ENCODE data around the gene CAMTA1. TPM values are rescaled to one million over a fixed set of nuclear protein-coding genes. Genes with fewer than 3 reads are reported as not detected.

The CAMTA1 gene
- polyA plus RNA-seq, 1 of the 3 experiments (the other 2 are of a cell fraction), result 63.1 TPM

GRCh38 chr1:6965935-6966241 lies 180.6 kb downstream of the CAMTA1 start:
- 83% methylated on average over 7 of the region's 7 CpGs for WGBS (ENCODE audit: low lambda C conversion rate)
- DNase-seq, result no peak
- Histone ChIP-seq H3K79me2 (ENCODE audit: insufficient read depth) (no peaks in the 10 kb centered on the region), H3K36me3 (replicated peaks in 1 of 2; ENCODE audit: control insufficient read depth in 1 of 2, insufficient read depth in 2 of 2, low read length in 1 of 2) (no peaks in the 10 kb centered on the region), H3K4me2 (no peak overlapping the region), H3K4me3 (ENCODE audit: low read depth in 2 of 2, low read length in 1 of 2) (no peak overlapping the region), H3K9me3 (no peaks in the 10 kb centered on the region), H3F3A (replicated peaks; ENCODE audit: insufficient read depth) (no peaks in the 10 kb centered on the region), H3K9me2 (no peaks in the 10 kb centered on the region), H2AFZ (ENCODE audit: low read depth) (no peak overlapping the region), H3K9ac (no peak overlapping the region), H4K20me1 (ENCODE audit: insufficient read depth) (no peaks in the 10 kb centered on the region), H3K4me1 (ENCODE audit: control insufficient read depth in 1 of 2, insufficient read depth in 2 of 2, low read depth in 1 of 2, low read length in 1 of 2) (peaks cover 0 to 15% of the 10 kb centered on the region in 2 experiments; a peak in 2 of 4 replicates), H3K27ac (ENCODE audit: low read depth in 2 of 2, low read length in 1 of 2) (no peak overlapping the region), H3K27me3 (ENCODE audit: insufficient read depth) (no peaks in the 10 kb centered on the region)
- POLR2A ChIA-PET, result no interaction called here
- TF ChIP-seq USF1 (IDR thresholded peaks at IDR 0.05; ENCODE audit: borderline replicate concordance, low read depth) (no peak), MEF2A (IDR thresholded peaks at IDR 0.05; ENCODE audit: borderline replicate concordance, low read depth) (no peak), RXRA (IDR thresholded peaks at IDR 0.05; ENCODE audit: borderline replicate concordance, low read depth) (no peak), FOSL2 (IDR thresholded peaks at IDR 0.05; ENCODE audit: borderline replicate concordance, low read depth) (no peak), NRF1 (IDR thresholded peaks at IDR 0.05; ENCODE audit: low read depth, low read length) (no peak), TAF1 (IDR thresholded peaks at IDR 0.05; ENCODE audit: borderline replicate concordance, low read depth, low read length) (no peak), CHD2 (IDR thresholded peaks at IDR 0.05; ENCODE audit: low read length, partially characterized antibody) (no peak), TEAD4 (IDR thresholded peaks at IDR 0.05; ENCODE audit: borderline replicate concordance, insufficient read depth) (no peak), YY1 (IDR thresholded peaks at IDR 0.05; ENCODE audit: low read depth) (no peak), RAD21 (IDR thresholded peaks at IDR 0.05; ENCODE audit: low read length) (no peak), SMC3 (IDR thresholded peaks at IDR 0.05; ENCODE audit: low read depth, low read length) (no peak), JUND (IDR thresholded peaks at IDR 0.05) (no peak), POLR2AphosphoS5 (IDR thresholded peaks at IDR 0.05; ENCODE audit: low read depth, low read length) (no peak)
- TF ChIP-seq, protein P1, sequence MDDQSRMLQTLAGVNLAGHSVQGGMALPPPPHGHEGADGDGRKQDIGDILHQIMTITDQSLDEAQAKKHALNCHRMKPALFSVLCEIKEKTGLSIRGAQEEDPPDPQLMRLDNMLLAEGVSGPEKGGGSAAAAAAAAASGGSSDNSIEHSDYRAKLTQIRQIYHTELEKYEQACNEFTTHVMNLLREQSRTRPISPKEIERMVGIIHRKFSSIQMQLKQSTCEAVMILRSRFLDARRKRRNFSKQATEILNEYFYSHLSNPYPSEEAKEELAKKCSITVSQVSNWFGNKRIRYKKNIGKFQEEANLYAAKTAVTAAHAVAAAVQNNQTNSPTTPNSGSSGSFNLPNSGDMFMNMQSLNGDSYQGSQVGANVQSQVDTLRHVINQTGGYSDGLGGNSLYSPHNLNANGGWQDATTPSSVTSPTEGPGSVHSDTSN (IDR thresholded peaks at IDR 0.05), result no peak
- CTCF ChIA-PET, result interaction anchor here (0.6 kb wide), 1 partner anchor 135 kb away, joined by 3 read pairs; no protein-coding TSS in a partner anchor

DNA sequence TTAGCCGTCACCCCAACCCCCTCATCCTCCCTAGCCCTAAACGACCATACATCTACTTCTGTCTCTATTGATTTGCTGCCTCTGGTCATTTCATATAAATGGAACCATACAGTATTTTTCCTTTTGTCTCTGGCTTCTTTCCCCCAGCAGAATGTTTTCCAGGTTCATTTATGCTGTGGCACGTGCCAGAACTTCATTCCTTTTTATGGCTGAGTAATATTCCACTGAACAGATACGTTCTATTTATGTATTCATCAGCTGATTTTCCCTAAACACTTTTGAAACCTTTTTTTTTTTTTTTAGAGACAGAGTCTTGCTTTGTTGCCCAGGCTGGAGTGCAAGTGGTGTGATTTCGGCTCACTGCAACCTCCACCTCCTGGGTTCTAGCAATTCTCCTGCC lies 181.1 kb downstream of the CAMTA1 start:
- ChIA-PET POLR2A (no interaction called here), CTCF (interaction anchor here (0.6 kb wide), 1 partner anchor 136 kb away, joined by 3 read pairs; no protein-coding TSS in a partner anchor)
- Histone ChIP-seq H3F3A (replicated peaks; ENCODE audit: insufficient read depth) (no peaks in the 10 kb centered on the region), H3K4me2 (no peak overlapping the region), H3K27ac (ENCODE audit: low read depth in 2 of 2, low read length in 1 of 2) (no peak overlapping the region), H4K20me1 (ENCODE audit: insufficient read depth) (no peaks in the 10 kb centered on the region), H2AFZ (ENCODE audit: low read depth) (no peak overlapping the region), H3K4me1 (ENCODE audit: control insufficient read depth in 1 of 2, insufficient read depth in 2 of 2, low read depth in 1 of 2, low read length in 1 of 2) (peaks cover 0 to 14% of the 10 kb centered on the region in 2 experiments; a peak in 1 of 4 replicates), H3K9me2 (no peaks in the 10 kb centered on the region), H3K9me3 (no peaks in the 10 kb centered on the region), H3K9ac (no peak overlapping the region), H3K4me3 (ENCODE audit: low read depth in 2 of 2, low read length in 1 of 2) (no peak overlapping the region), H3K27me3 (ENCODE audit: insufficient read depth) (no peaks in the 10 kb centered on the region), H3K36me3 (replicated peaks in 1 of 2; ENCODE audit: control insufficient read depth in 1 of 2, insufficient read depth in 2 of 2, low read length in 1 of 2) (no peaks in the 10 kb centered on the region), H3K79me2 (ENCODE audit: insufficient read depth) (no peaks in the 10 kb centered on the region)
- 69% methylated on average over 5 of the region's 5 CpGs for WGBS (ENCODE audit: low lambda C conversion rate)
- no peak for DNase-seq
- TF ChIP-seq GABPA (IDR thresholded peaks at IDR 0.05; ENCODE audit: low read depth) (no peak), RAD21 (IDR thresholded peaks at IDR 0.05; ENCODE audit: low read length) (no peak), NFIC (IDR thresholded peaks at IDR 0.05; ENCODE audit: borderline replicate concordance) (no peak), IRF3 (IDR thresholded peaks at IDR 0.05; ENCODE audit: low read depth, low read length) (no peak), POLR2AphosphoS5 (IDR thresholded peaks at IDR 0.05; ENCODE audit: low read depth, low read length) (no peak), EP300 (IDR thresholded peaks at IDR 0.05; ENCODE audit: borderline replicate concordance in 1 of 2, low read depth in 1 of 2, low read length in 1 of 2) (no peak), YY1 (IDR thresholded peaks at IDR 0.05; ENCODE audit: low read depth) (no peak)
- TF ChIP-seq, protein P1 (IDR thresholded peaks at IDR 0.05), result no peak
- TF ChIP-seq, protein P2, sequence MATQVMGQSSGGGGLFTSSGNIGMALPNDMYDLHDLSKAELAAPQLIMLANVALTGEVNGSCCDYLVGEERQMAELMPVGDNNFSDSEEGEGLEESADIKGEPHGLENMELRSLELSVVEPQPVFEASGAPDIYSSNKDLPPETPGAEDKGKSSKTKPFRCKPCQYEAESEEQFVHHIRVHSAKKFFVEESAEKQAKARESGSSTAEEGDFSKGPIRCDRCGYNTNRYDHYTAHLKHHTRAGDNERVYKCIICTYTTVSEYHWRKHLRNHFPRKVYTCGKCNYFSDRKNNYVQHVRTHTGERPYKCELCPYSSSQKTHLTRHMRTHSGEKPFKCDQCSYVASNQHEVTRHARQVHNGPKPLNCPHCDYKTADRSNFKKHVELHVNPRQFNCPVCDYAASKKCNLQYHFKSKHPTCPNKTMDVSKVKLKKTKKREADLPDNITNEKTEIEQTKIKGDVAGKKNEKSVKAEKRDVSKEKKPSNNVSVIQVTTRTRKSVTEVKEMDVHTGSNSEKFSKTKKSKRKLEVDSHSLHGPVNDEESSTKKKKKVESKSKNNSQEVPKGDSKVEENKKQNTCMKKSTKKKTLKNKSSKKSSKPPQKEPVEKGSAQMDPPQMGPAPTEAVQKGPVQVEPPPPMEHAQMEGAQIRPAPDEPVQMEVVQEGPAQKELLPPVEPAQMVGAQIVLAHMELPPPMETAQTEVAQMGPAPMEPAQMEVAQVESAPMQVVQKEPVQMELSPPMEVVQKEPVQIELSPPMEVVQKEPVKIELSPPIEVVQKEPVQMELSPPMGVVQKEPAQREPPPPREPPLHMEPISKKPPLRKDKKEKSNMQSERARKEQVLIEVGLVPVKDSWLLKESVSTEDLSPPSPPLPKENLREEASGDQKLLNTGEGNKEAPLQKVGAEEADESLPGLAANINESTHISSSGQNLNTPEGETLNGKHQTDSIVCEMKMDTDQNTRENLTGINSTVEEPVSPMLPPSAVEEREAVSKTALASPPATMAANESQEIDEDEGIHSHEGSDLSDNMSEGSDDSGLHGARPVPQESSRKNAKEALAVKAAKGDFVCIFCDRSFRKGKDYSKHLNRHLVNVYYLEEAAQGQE (IDR thresholded peaks at IDR 0.05; ENCODE audit: low read depth, low read length), result no peak
- TF ChIP-seq, protein P3, sequence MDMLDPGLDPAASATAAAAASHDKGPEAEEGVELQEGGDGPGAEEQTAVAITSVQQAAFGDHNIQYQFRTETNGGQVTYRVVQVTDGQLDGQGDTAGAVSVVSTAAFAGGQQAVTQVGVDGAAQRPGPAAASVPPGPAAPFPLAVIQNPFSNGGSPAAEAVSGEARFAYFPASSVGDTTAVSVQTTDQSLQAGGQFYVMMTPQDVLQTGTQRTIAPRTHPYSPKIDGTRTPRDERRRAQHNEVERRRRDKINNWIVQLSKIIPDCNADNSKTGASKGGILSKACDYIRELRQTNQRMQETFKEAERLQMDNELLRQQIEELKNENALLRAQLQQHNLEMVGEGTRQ (IDR thresholded peaks at IDR 0.05; ENCODE audit: borderline replicate concordance, low read depth, low read length), result no peak
